Measurements from ENCODE around the gene ANAPC4.

Gene ANAPC4

DNA sequence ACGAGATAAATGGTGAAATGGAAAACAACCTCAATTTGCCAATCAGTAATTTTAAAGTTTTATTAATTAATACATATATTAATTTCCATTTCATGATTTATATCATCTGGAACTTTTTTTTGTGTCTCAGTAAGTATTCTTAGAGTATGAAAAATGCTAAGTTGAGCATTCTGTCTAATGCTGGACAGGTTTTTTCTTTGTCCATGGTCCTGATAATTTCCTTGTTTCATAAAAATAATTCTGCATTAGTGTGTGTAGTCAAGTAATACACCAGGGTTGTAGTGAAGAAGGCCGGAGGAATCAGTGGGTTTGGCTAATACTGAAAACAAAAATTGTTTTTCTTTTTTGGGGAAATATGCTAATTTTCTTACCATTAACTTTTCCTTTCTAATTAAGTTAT, 9.9 kb downstream of the ANAPC4 start:
- peaks cover 20% of the 10 kb centered on the region for H3K4me1 Mint-ChIP-seq
- H3K36me3 Mint-ChIP-seq (ENCODE audit: low read depth), result peaks cover 73% of the 10 kb centered on the region
- no peak for DNase-seq
- no peaks in the 10 kb centered on the region for H3K9me3 Mint-ChIP-seq
- TF ChIP-seq, protein P1, sequence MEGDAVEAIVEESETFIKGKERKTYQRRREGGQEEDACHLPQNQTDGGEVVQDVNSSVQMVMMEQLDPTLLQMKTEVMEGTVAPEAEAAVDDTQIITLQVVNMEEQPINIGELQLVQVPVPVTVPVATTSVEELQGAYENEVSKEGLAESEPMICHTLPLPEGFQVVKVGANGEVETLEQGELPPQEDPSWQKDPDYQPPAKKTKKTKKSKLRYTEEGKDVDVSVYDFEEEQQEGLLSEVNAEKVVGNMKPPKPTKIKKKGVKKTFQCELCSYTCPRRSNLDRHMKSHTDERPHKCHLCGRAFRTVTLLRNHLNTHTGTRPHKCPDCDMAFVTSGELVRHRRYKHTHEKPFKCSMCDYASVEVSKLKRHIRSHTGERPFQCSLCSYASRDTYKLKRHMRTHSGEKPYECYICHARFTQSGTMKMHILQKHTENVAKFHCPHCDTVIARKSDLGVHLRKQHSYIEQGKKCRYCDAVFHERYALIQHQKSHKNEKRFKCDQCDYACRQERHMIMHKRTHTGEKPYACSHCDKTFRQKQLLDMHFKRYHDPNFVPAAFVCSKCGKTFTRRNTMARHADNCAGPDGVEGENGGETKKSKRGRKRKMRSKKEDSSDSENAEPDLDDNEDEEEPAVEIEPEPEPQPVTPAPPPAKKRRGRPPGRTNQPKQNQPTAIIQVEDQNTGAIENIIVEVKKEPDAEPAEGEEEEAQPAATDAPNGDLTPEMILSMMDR (IDR thresholded peaks at IDR 0.05), result no peak
- no peaks in the 10 kb centered on the region for H3K27me3 Mint-ChIP-seq (ENCODE audit: low read depth, poor library complexity)
- no peak overlapping the region for H3K4me3 Mint-ChIP-seq
- H3K27ac Mint-ChIP-seq, result no peak overlapping the region

GRCh38 chr4:25397305-25397704, 20.2 kb downstream of the ANAPC4 start:
- no peak for DNase-seq
- Mint-ChIP-seq H3K4me3 (no peak overlapping the region), H3K9me3 (peaks cover 13% of the 10 kb centered on the region), H3K27me3 (ENCODE audit: low read depth, poor library complexity) (no peaks in the 10 kb centered on the region), H3K36me3 (ENCODE audit: low read depth) (peaks cover 64% of the 10 kb centered on the region), H3K4me1 (peaks cover 8% of the 10 kb centered on the region), H3K27ac (no peak overlapping the region)
- TF ChIP-seq, protein P1 (IDR thresholded peaks at IDR 0.05), result no peak

DNA sequence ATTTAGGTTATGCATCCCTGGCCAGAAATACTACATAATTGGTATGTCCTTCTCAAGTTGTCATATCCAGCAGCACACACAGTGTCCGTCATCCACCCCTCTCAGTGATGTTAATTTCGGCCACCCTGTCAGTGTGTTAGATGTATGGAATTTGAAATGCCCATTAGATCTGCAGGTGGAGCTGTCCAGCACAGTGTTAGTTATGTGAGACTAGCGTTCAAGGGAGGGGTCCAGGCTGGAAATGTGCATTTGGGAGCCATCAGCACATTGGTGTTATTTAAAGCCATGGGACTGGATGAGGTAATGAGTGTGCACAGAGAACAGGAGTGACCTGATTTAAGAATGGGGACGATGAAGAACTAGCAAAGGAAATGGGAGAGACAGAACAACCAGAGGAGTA, 22.4 kb downstream of the ANAPC4 start:
- no peak overlapping the region for H3K4me3 Mint-ChIP-seq
- H3K9me3 Mint-ChIP-seq, result peaks cover 13% of the 10 kb centered on the region
- TF ChIP-seq, protein P1 (IDR thresholded peaks at IDR 0.05), result no peak
- no peak for DNase-seq
- peaks cover 8% of the 10 kb centered on the region for H3K4me1 Mint-ChIP-seq
- no peaks in the 10 kb centered on the region for H3K27me3 Mint-ChIP-seq (ENCODE audit: low read depth, poor library complexity)
- H3K36me3 Mint-ChIP-seq (ENCODE audit: low read depth), result peaks cover 61% of the 10 kb centered on the region
- H3K27ac Mint-ChIP-seq, result no peak overlapping the region

- no peak overlapping the region for H3K27ac Mint-ChIP-seq
- DNase-seq, result no peak
- H3K4me3 Mint-ChIP-seq, result no peak overlapping the region
- TF ChIP-seq, protein P1 (IDR thresholded peaks at IDR 0.05), result no peak
- H3K27me3 Mint-ChIP-seq (ENCODE audit: low read depth, poor library complexity), result no peaks in the 10 kb centered on the region
- H3K4me1 Mint-ChIP-seq, result peaks cover 8% of the 10 kb centered on the region
- H3K36me3 Mint-ChIP-seq (ENCODE audit: low read depth), result peaks cover 55% of the 10 kb centered on the region
- peaks cover 13% of the 10 kb centered on the region for H3K9me3 Mint-ChIP-seq
These were observed 24.0 kb downstream of the ANAPC4 start for GRCh38 chr4:25401066-25401465.

DNA sequence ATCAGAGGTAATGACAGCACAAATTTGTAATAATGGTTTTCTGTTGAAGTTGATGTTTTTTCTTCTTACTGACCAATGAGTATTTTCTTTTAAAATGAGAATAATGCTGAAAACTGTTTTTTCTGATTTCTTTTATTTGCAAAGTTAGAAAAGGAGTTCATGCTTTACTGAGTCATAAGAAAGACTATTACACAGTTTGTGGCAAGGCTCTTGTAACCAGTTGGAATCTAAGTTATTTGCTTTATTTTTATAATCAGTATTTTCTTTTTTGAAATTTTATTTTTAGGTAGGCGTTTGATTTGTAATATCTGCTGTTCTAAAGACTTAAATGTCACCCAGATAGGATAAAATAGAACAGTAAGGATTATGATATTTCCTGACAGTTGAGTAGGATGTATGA, 25.5 kb downstream of the ANAPC4 start:
- DNase-seq, result no peak
- peaks cover 51% of the 10 kb centered on the region for H3K36me3 Mint-ChIP-seq (ENCODE audit: low read depth)
- no peak overlapping the region for H3K27ac Mint-ChIP-seq
- H3K27me3 Mint-ChIP-seq (ENCODE audit: low read depth, poor library complexity), result no peaks in the 10 kb centered on the region
- TF ChIP-seq, protein P1 (IDR thresholded peaks at IDR 0.05), result no peak
- H3K4me3 Mint-ChIP-seq, result no peak overlapping the region
- peaks cover 1% of the 10 kb centered on the region for H3K9me3 Mint-ChIP-seq
- peaks cover 8% of the 10 kb centered on the region for H3K4me1 Mint-ChIP-seq

GRCh38 chr4:25403699-25404098, 26.6 kb downstream of the ANAPC4 start:
- Mint-ChIP-seq H3K27ac (no peak overlapping the region), H3K9me3 (no peaks in the 10 kb centered on the region), H3K36me3 (ENCODE audit: low read depth) (peaks cover 44% of the 10 kb centered on the region), H3K4me3 (no peak overlapping the region), H3K27me3 (ENCODE audit: low read depth, poor library complexity) (no peaks in the 10 kb centered on the region), H3K4me1 (peaks cover 8% of the 10 kb centered on the region)
- TF ChIP-seq, protein P1 (IDR thresholded peaks at IDR 0.05), result no peak
- no peak for DNase-seq
